ENCODE results near the gene IL16.

- TF ChIP-seq FOXM1 (IDR thresholded peaks at IDR 0.05; ENCODE audit: borderline replicate concordance) (no peak), ZNF384 (IDR thresholded peaks at IDR 0.05) (no peak), BHLHE40 (IDR thresholded peaks at IDR 0.05; ENCODE audit: borderline replicate concordance) (no peak), ELF4 (IDR thresholded peaks at IDR 0.05) (no peak), FOXA1 (IDR thresholded peaks at IDR 0.05) (no peak), FOXK2 (IDR thresholded peaks at IDR 0.05) (no peak)
These were observed 26.2 kb upstream of the IL16 start for GRCh38 chr15:81170511-81170910.
